HepG2 (cell line): ENCODE results near the gene BIRC7. TPM values are rescaled to one million over a fixed set of nuclear protein-coding genes. Genes with fewer than 3 reads are reported as not detected.

ENCODE experiments used
- ATAC-seq: fragments of 200-7000 bp; cut with Tn5 transposase; 3 replicates; pipeline ENCODE4 v1.9.1; 2020; ENCODE audit warnings: mild to moderate bottlenecking, moderate library complexity
- BruUV-seq: library from RNA; stranded (reverse); fragments of 400-500 nt; replicated peaks from 2 replicates; lab custom pipeline; 2021; lab: Mats Ljungman, UMichigan
- CTCF ChIA-PET: fragments of 300-600 bp; formaldehyde crosslinking; extraction: SDS; loops from one replicate; lab custom pipeline; 2021; ENCODE audit warnings: low total read pairs, inconsistent platforms, low intra/inter-chr PET ratio; lab: Yijun Ruan, JAX
- POLR2A ChIA-PET: fragments of 350-600 bp; sonication (Branson Sonifier 250); formaldehyde crosslinking; loops from one replicate; lab custom pipeline; 2020; ENCODE audit warnings: antibody characterized with exemption, inconsistent platforms; lab: Yijun Ruan, JAX
- DNase-seq: peaks from one replicate; pipeline ENCODE4 v3.0.0-alpha.2; 2015; ENCODE audit warnings: low spot score
- FAIRE-seq: peaks from 3 replicates; lab custom pipeline; 2011; peaks lifted over from hg19 to GRCh38; lab: Jason Lieb, UNC
- H2AFZ ChIP-seq: one replicate; pipeline ENCODE4 v1.6.1; 2011; ENCODE audit warnings: low read length, inconsistent platforms
- H3K27ac ChIP-seq: fragments of 300-600 bp; 3 replicates; pipeline ENCODE4 v1.8.0; 2011; ENCODE audit warnings: mixed run types, mild to moderate bottlenecking, mixed read lengths, low read length, inconsistent platforms; ENCODE audit not compliant: insufficient read depth; ENCODE audit errors: extremely low read length
- H3K27me3 ChIP-seq, 2 experiments: fragments of 200-600 bp in 1 of 2; 2 replicates in 1 of 2; 3 replicates in 1 of 2; pipeline versions ENCODE4 v1.6.0 to v1.8.0; 2011; ENCODE audit warnings: low read length in 2 of 2, mild to moderate bottlenecking in 2 of 2, moderate library complexity in 2 of 2, inconsistent platforms in 1 of 2; ENCODE audit not compliant: insufficient read depth in 2 of 2, control insufficient read depth in 1 of 2
- H3K36me3 ChIP-seq, 2 experiments: fragments of 200-600 bp in 1 of 2; replicated peaks in 1 of 2; 2 replicates in 1 of 2; 3 replicates in 1 of 2; pipeline versions ENCODE4 v1.5.1 to v1.8.0; 2011; ENCODE audit warnings: low read length in 2 of 2, inconsistent platforms in 1 of 2; ENCODE audit not compliant: insufficient read depth in 2 of 2, control insufficient read depth in 1 of 2
- H3K4me1 ChIP-seq: 2 replicates; pipeline ENCODE4 v1.5.1; 2012; ENCODE audit warnings: low read length, inconsistent platforms; ENCODE audit not compliant: insufficient read depth
- H3K4me2 ChIP-seq: 2 replicates; pipeline ENCODE4 v1.6.0; 2011; ENCODE audit warnings: low read depth, low read length, inconsistent platforms
- H3K4me3 ChIP-seq, 3 experiments: fragments of 200-600 bp in 1 of 3; sonication (generic), shearing (Covaris generic) in 1 of 3; replicated peaks in 1 of 3; 2 replicates each; pipeline ENCODE4 v1.5.1; 2011 to 2016; ENCODE audit warnings: low read length in 3 of 3, inconsistent platforms in 2 of 3, low read depth in 2 of 3, mild to moderate bottlenecking in 2 of 3, control low read depth in 1 of 3, mixed read lengths in 1 of 3; ENCODE audit not compliant: insufficient read depth in 1 of 3
- H3K79me2 ChIP-seq: one replicate; pipeline ENCODE4 v1.6.1; 2011; ENCODE audit warnings: low read length, inconsistent platforms; ENCODE audit not compliant: insufficient read depth
- H3K9ac ChIP-seq: 2 replicates; pipeline ENCODE4 v1.6.0; 2011; ENCODE audit warnings: mild to moderate bottlenecking, low read depth, low read length, inconsistent platforms; ENCODE audit not compliant: insufficient read depth
- H3K9me3 ChIP-seq: 2 replicates; pipeline ENCODE4 v1.5.1; 2012; ENCODE audit warnings: mild to moderate bottlenecking, low read length
- H4K20me1 ChIP-seq: 2 replicates; pipeline ENCODE4 v1.6.0; 2011; ENCODE audit warnings: inconsistent platforms, mild to moderate bottlenecking, low read length, moderate library complexity; ENCODE audit not compliant: insufficient read depth
- ARNT ChIP-seq: fragments of 450-650 bp; IDR thresholded peaks from 2 replicates; pipeline ENCODE4 v1.6.1; 2017
- CBX5 ChIP-seq: sonication (generic); formaldehyde crosslinking; IDR thresholded peaks from 2 replicates; pipeline ENCODE4 v1.4.0; 2020; ENCODE audit warnings: missing genetic modification reagents, borderline replicate concordance
- HNRNPLL ChIP-seq: fragments of 200-400 bp; formaldehyde crosslinking; IDR thresholded peaks from 2 replicates; pipeline ENCODE4 v1.6.1; 2017; ENCODE audit warnings: mild to moderate bottlenecking, low read depth, low read length; ENCODE audit not compliant: poor library complexity, severe bottlenecking
- HNRNPUL1 ChIP-seq: fragments of 200-400 bp; formaldehyde crosslinking; IDR thresholded peaks from 2 replicates; pipeline ENCODE4 v1.6.1; 2017; ENCODE audit warnings: low read depth, mild to moderate bottlenecking, low read length, moderate library complexity
- KDM4B ChIP-seq: sonication (generic); formaldehyde crosslinking; IDR thresholded peaks from 2 replicates; pipeline ENCODE4 v1.4.0; 2020; ENCODE audit warnings: missing genetic modification reagents
- NFE2L1 ChIP-seq: sonication (generic); formaldehyde crosslinking; IDR thresholded peaks from 2 replicates; pipeline ENCODE4 v1.4.0; 2020; ENCODE audit warnings: missing genetic modification reagents, mild to moderate bottlenecking, borderline replicate concordance
- PITX1 ChIP-seq: sonication (generic); formaldehyde crosslinking; IDR thresholded peaks from 2 replicates; pipeline ENCODE4 v1.5.1; 2020; ENCODE audit warnings: mild to moderate bottlenecking, missing genetic modification reagents
- SNRNP70 ChIP-seq: fragments of 200-400 bp; formaldehyde crosslinking; IDR thresholded peaks from 2 replicates; pipeline ENCODE4 v1.6.1; 2017; ENCODE audit warnings: mild to moderate bottlenecking, low read depth, low read length, moderate library complexity
- SSRP1 ChIP-seq: IDR thresholded peaks from 2 replicates; pipeline ENCODE4 v1.6.1; 2016; ENCODE audit warnings: control low read depth
- TBX2 ChIP-seq: sonication (generic); formaldehyde crosslinking; IDR thresholded peaks from 2 replicates; pipeline ENCODE4 v1.5.0; 2020; ENCODE audit warnings: missing genetic modification reagents, mild to moderate bottlenecking, borderline replicate concordance
- ZNF280D ChIP-seq: sonication (generic); formaldehyde crosslinking; IDR thresholded peaks from 2 replicates; pipeline ENCODE4 v1.5.1; 2020; ENCODE audit warnings: mild to moderate bottlenecking, missing genetic modification reagents
- ZNF44 ChIP-seq: sonication (generic); formaldehyde crosslinking; IDR thresholded peaks from 2 replicates; pipeline ENCODE4 v1.5.1; 2020; ENCODE audit warnings: mild to moderate bottlenecking, missing genetic modification reagents
- ZNF446 ChIP-seq: sonication (generic); formaldehyde crosslinking; IDR thresholded peaks from 2 replicates; pipeline ENCODE4 v1.5.0; 2020; ENCODE audit warnings: mild to moderate bottlenecking, missing genetic modification reagents
- ZNF543 ChIP-seq: sonication (generic); formaldehyde crosslinking; IDR thresholded peaks from 2 replicates; pipeline ENCODE4 v1.4.0; 2020; ENCODE audit warnings: mild to moderate bottlenecking, missing genetic modification reagents
- ZNF564 ChIP-seq: sonication (generic); formaldehyde crosslinking; IDR thresholded peaks from 2 replicates; pipeline ENCODE4 v1.8.1; 2023; ENCODE audit warnings: mild to moderate bottlenecking, missing genetic modification reagents
- ZNF616 ChIP-seq: sonication (generic); formaldehyde crosslinking; IDR thresholded peaks from 2 replicates; pipeline ENCODE4 v1.5.0; 2020; ENCODE audit warnings: low read depth, mild to moderate bottlenecking, missing genetic modification reagents
- ZNF720 ChIP-seq: sonication (generic); formaldehyde crosslinking; IDR thresholded peaks from 2 replicates; pipeline ENCODE4 v1.4.0; 2020; ENCODE audit warnings: missing genetic modification reagents
- ZUFSP ChIP-seq: sonication (generic); formaldehyde crosslinking; IDR thresholded peaks from 2 replicates; pipeline ENCODE4 v1.9.0; 2021; ENCODE audit warnings: missing genetic modification reagents, mild to moderate bottlenecking, borderline replicate concordance
- WGBS: methylation state at CpG from one replicate; pipeline ENCODE4 v1.1.6; 2017; ENCODE audit warnings: low lambda C conversion rate; 5-methylcytosine and 5-hydroxymethylcytosine counted together
- in situ Hi-C: cut with HindIII; loops from 2 replicates; pipeline ENCODE4 v1.10.0; 2017; ENCODE audit warnings: low pct_unique_long_range_greater_than_20kb; ENCODE audit not compliant: extremely low pct_ligation_motif_present
- intact Hi-C: fragments of 100-400 bp; cut with micrococcal nuclease; formaldehyde crosslinking; loops from one replicate; pipeline ENCODE4 v1.10.0; 2022; ENCODE audit not compliant: unreplicated experiment
- polyA plus RNA-seq, 8 experiments: library from polyadenylated mRNA; depleted of rRNA in 3 of 8; stranded (reverse) in 7 of 8; unstranded in 1 of 8; fragments of >200 nt; fragmentation: Illumina TruSeq in 4 of 8; extraction: Trizol in 4 of 8; gene quantifications; 2 replicates each; pipeline versions ENCODE4 v1.2.1 to v1.2.3, GENCODE V29; 2011 to 2016; ENCODE audit warnings: low read depth in 4 of 8, missing spikeins in 1 of 8, mixed read lengths in 1 of 8; ENCODE audit not compliant: insufficient read depth in 1 of 8
- total RNA-seq, 5 experiments: library from RNA; depleted of rRNA; stranded (reverse); fragments of >200 nt; fragmentation: Illumina TruSeq; extraction: Trizol; gene quantifications; 2 replicates each; pipeline ENCODE4 v1.2.3, GENCODE V29; 2016; ENCODE audit warnings: low read depth in 1 of 5
- TF ChIP-seq, protein P1 (sequence below): sonication (generic); formaldehyde crosslinking; IDR thresholded peaks from 2 replicates; pipeline ENCODE4 v1.4.0; 2020; ENCODE audit warnings: low read depth, mild to moderate bottlenecking, missing genetic modification reagents

The BIRC7 gene
- total and polyA plus RNA-seq, 2 of the 13 experiments (the other 11 are each of a cell fraction or from before 2014, with no cell fraction given) = 0.27 to 5.1 TPM

- H4K20me1 ChIP-seq = no peaks in the 10 kb centered on the region
- no TSS peak for BruUV-seq
- peak overlapping the region; percentile 21; the same call in 1 of the 2 replicates for H3K9ac ChIP-seq
- H3K4me3 ChIP-seq = peak overlapping the region in 1 of 3 experiments; percentile 54; a peak in 3 of 6 replicates
- no peaks in the 10 kb centered on the region for H3K9me3 ChIP-seq
- ChIA-PET CTCF (interaction anchor here (1.6 kb wide), 1 partner anchor 47 kb away, joined by 6 read pairs; no protein-coding TSS in a partner anchor), POLR2A (interaction anchor here (1.4 kb wide), 1 partner anchor 15 kb away, joined by 3 read pairs; the partner anchor contains the start of gene YTHDF1)
- H3K79me2 ChIP-seq = no peaks in the 10 kb centered on the region
- DNase-seq (peak; percentile 79), ATAC-seq (peak; percentile 89), FAIRE-seq (peak; percentile 94)
- peak overlapping the region; percentile 23 for H2AFZ ChIP-seq
- H3K27me3 ChIP-seq = peaks cover 17 to 74% of the 10 kb centered on the region in 2 experiments; a peak in 4 of 5 replicates
- H3K4me2 ChIP-seq = peak overlapping the region; percentile 64
- WGBS = 5% methylated on average over 4 of the region's 17 CpGs
- no peaks in the 10 kb centered on the region for H3K36me3 ChIP-seq
- intact Hi-C loops (loop anchor here (5.0 kb wide), 1 partner anchor 49 kb away; no protein-coding TSS in a partner anchor), in situ Hi-C loops (no loop called here)
- no peak overlapping the region for H3K27ac ChIP-seq
- H3K4me1 ChIP-seq = peaks cover 34% of the 10 kb centered on the region
- TF ChIP-seq ZNF543 (peak; percentile 58; the same call in 1 of the 2 replicates), HNRNPLL (peak; percentile 38), SNRNP70 (no peak), ZNF616 (CRISPR knock-in tag) (no peak), ARNT (no peak), HNRNPUL1 (no peak), ZNF280D (CRISPR knock-in tag) (0 out of 2 replicates have a peak, but pooled peaks have one; percentile 45), ZUFSP (CRISPR knock-in tag) (no peak), CBX5 (CRISPR knock-in tag) (peak; percentile 49; the same call in 1 of the 2 replicates), NFE2L1 (CRISPR knock-in tag) (peak; percentile 18; the same call in 1 of the 2 replicates), ZNF446 (CRISPR knock-in tag) (no peak), ZNF720 (CRISPR knock-in tag) (no peak), SSRP1 (CRISPR knock-in tag) (0 out of 2 replicates have a peak, but pooled peaks have one; percentile 34), ZNF44 (CRISPR knock-in tag) (0 out of 2 replicates have a peak, but pooled peaks have one; percentile 73), KDM4B (CRISPR knock-in tag) (no peak), TBX2 (peak; percentile 42; the same call in 1 of the 2 replicates), PITX1 (CRISPR knock-in tag) (peak; percentile 61; the same call in 1 of the 2 replicates), ZNF564 (no peak)
- TF ChIP-seq, protein P1, sequence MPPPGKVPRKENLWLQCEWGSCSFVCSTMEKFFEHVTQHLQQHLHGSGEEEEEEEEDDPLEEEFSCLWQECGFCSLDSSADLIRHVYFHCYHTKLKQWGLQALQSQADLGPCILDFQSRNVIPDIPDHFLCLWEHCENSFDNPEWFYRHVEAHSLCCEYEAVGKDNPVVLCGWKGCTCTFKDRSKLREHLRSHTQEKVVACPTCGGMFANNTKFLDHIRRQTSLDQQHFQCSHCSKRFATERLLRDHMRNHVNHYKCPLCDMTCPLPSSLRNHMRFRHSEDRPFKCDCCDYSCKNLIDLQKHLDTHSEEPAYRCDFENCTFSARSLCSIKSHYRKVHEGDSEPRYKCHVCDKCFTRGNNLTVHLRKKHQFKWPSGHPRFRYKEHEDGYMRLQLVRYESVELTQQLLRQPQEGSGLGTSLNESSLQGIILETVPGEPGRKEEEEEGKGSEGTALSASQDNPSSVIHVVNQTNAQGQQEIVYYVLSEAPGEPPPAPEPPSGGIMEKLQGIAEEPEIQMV (CRISPR knock-in tag) = peak; percentile 43; the same call in 1 of the 2 replicates
Observed at GRCh38 chr20:63230800-63231268, 4.9 kb upstream of the BIRC7 start.
